SK-N-SH treated with all-trans-retinoic acid at 6 μM for 48 hours (cell line): Measurements from ENCODE around the gene KIF21A.

Experiments used
- ATAC-seq: fragments of 200-7000 bp; cut with Tn5 transposase; 3 replicates; pipeline ENCODE4 v1.9.1; 2020; ENCODE audit warnings: mild to moderate bottlenecking, moderate library complexity
- ARNTL ChIP-seq: fragments of 450-650 bp; formaldehyde crosslinking; IDR thresholded peaks from 2 replicates; pipeline ENCODE4 v1.5.0; 2020; ENCODE audit warnings: low read depth, mild to moderate bottlenecking, moderate library complexity, borderline replicate concordance
- BACH2 ChIP-seq: fragments of 250-450 bp; sonication (Bioruptor Pico); IDR thresholded peaks from 2 replicates; pipeline ENCODE4 v1.9.0; 2021; ENCODE audit warnings: mild to moderate bottlenecking, borderline replicate concordance
- CSDC2 ChIP-seq: fragments of 250-450 bp; sonication (Bioruptor Pico); IDR thresholded peaks from 2 replicates; pipeline ENCODE4 v1.5.0; 2020; ENCODE audit warnings: mild to moderate bottlenecking, moderate library complexity
- ESRRG ChIP-seq: fragments of 250-450 bp; sonication (Bioruptor Pico); IDR thresholded peaks from 2 replicates; pipeline ENCODE4 v1.6.1; 2021; ENCODE audit warnings: mild to moderate bottlenecking
- GLIS3 ChIP-seq: fragments of 250-450 bp; sonication (Bioruptor Pico); IDR thresholded peaks from 2 replicates; pipeline ENCODE4 v1.5.0; 2020; ENCODE audit warnings: mild to moderate bottlenecking, moderate library complexity
- OSR1 ChIP-seq: fragments of 250-450 bp; sonication (Bioruptor Pico); IDR thresholded peaks from 2 replicates; pipeline ENCODE4 v1.8.0; 2022; ENCODE audit warnings: moderate library complexity, mild to moderate bottlenecking, inconsistent platforms
- PPARA ChIP-seq: fragments of 250-450 bp; sonication (Bioruptor Pico); IDR thresholded peaks from 2 replicates; pipeline ENCODE4 v1.5.0; 2020; ENCODE audit warnings: mild to moderate bottlenecking, borderline replicate concordance
- RARB ChIP-seq: fragments of 250-450 bp; sonication (Bioruptor Pico); IDR thresholded peaks from 2 replicates; pipeline ENCODE4 v1.8.0; 2021; ENCODE audit warnings: mild to moderate bottlenecking, moderate library complexity
- SNAI2 ChIP-seq: fragments of 250-450 bp; sonication (Bioruptor Pico); IDR thresholded peaks from 2 replicates; pipeline ENCODE4 v1.5.0; 2020; ENCODE audit warnings: mild to moderate bottlenecking, moderate library complexity
- TCF4 ChIP-seq: fragments of 250-450 bp; sonication (Bioruptor Pico); IDR thresholded peaks from 2 replicates; pipeline ENCODE4 v1.8.0; 2021; ENCODE audit warnings: mild to moderate bottlenecking, moderate library complexity, borderline replicate concordance
- TOX ChIP-seq: fragments of 250-450 bp; sonication (Bioruptor Pico); IDR thresholded peaks from 2 replicates; pipeline ENCODE4 v1.8.0; 2021; ENCODE audit warnings: mild to moderate bottlenecking, moderate library complexity, borderline replicate concordance
- ZC3H10 ChIP-seq: fragments of 250-450 bp; sonication (Bioruptor Pico); IDR thresholded peaks from 2 replicates; pipeline ENCODE4 v1.5.1; 2021; ENCODE audit warnings: mild to moderate bottlenecking, moderate library complexity
- ZFP3 ChIP-seq: fragments of 250-450 bp; sonication (Bioruptor Pico); IDR thresholded peaks from 2 replicates; pipeline ENCODE4 v1.5.0; 2020; ENCODE audit warnings: mild to moderate bottlenecking, moderate library complexity
- ZFP30 ChIP-seq: fragments of 450-650 bp; formaldehyde crosslinking; IDR thresholded peaks from 2 replicates; pipeline ENCODE4 v1.5.0; 2022; ENCODE audit warnings: mild to moderate bottlenecking, moderate library complexity
- ZNF565 ChIP-seq: fragments of 450-650 bp; formaldehyde crosslinking; conservative IDR thresholded peaks from 2 replicates; pipeline ENCODE4 v1.5.0; 2020; ENCODE audit warnings: low read depth, mild to moderate bottlenecking, moderate library complexity
- ZNF70 ChIP-seq: fragments of 450-650 bp; formaldehyde crosslinking; IDR thresholded peaks from 2 replicates; pipeline ENCODE4 v1.5.0; 2020; ENCODE audit warnings: mild to moderate bottlenecking, moderate library complexity
- ZNF8 ChIP-seq: fragments of 450-650 bp; formaldehyde crosslinking; IDR thresholded peaks from 2 replicates; pipeline ENCODE4 v1.5.0; 2020; ENCODE audit warnings: mild to moderate bottlenecking, moderate library complexity
- TF ChIP-seq, protein P1 (sequence below): fragments of 250-450 bp; sonication (Bioruptor Pico); IDR thresholded peaks from 2 replicates; pipeline ENCODE4 v1.5.1; 2020; ENCODE audit warnings: low read depth, mild to moderate bottlenecking, moderate library complexity
- TF ChIP-seq, protein P2 (sequence below): fragments of 250-450 bp; sonication (Bioruptor Pico); IDR thresholded peaks from 2 replicates; pipeline ENCODE4 v1.5.0; 2020; ENCODE audit warnings: mild to moderate bottlenecking, moderate library complexity
- TF ChIP-seq, protein P3 (sequence below): fragments of 250-450 bp; sonication (Bioruptor Pico); IDR thresholded peaks from 2 replicates; pipeline ENCODE4 v1.5.1; 2021; ENCODE audit warnings: mild to moderate bottlenecking, moderate library complexity
- TF ChIP-seq, protein P4 (sequence below): fragments of 250-450 bp; sonication (Bioruptor Pico); IDR thresholded peaks from 2 replicates; pipeline ENCODE4 v1.8.0; 2021; ENCODE audit warnings: low read depth, mild to moderate bottlenecking, moderate library complexity, borderline replicate concordance
- TF ChIP-seq, protein P5 (sequence below): fragments of 250-450 bp; sonication (Bioruptor Pico); IDR thresholded peaks from 2 replicates; pipeline ENCODE4 v1.8.0; 2020; ENCODE audit warnings: mild to moderate bottlenecking, moderate library complexity, borderline replicate concordance

KIF21A gene

DNA sequence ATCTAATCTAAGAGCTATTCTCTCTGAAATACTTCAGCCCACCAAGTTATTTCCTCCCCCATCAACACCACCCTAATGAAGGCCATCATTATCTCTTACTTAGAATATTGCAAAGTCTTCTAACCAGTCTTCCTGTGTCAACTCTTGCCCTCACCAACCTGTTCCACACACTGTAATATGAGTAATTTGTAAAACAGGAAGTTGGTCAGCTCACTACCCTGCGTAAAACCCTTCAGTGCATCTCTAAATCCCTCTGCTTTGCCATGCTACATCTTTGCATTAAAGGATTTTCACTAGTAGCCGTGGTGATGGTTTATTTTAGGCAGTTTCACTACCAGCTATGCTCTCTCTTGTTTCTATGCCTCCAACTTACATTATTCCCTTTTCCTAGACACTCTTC is 70.0 kb downstream of the KIF21A start (continued):
- TF ChIP-seq, protein P1, sequence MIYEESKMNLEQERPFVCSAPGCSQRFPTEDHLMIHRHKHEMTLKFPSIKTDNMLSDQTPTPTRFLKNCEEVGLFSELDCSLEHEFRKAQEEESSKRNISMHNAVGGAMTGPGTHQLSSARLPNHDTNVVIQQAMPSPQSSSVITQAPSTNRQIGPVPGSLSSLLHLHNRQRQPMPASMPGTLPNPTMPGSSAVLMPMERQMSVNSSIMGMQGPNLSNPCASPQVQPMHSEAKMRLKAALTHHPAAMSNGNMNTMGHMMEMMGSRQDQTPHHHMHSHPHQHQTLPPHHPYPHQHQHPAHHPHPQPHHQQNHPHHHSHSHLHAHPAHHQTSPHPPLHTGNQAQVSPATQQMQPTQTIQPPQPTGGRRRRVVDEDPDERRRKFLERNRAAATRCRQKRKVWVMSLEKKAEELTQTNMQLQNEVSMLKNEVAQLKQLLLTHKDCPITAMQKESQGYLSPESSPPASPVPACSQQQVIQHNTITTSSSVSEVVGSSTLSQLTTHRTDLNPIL = no peak
- no peak for TF ChIP-seq ARNTL (CRISPR knock-in tag)
- TF ChIP-seq, all 23 proteins: peak for 0

DNA sequence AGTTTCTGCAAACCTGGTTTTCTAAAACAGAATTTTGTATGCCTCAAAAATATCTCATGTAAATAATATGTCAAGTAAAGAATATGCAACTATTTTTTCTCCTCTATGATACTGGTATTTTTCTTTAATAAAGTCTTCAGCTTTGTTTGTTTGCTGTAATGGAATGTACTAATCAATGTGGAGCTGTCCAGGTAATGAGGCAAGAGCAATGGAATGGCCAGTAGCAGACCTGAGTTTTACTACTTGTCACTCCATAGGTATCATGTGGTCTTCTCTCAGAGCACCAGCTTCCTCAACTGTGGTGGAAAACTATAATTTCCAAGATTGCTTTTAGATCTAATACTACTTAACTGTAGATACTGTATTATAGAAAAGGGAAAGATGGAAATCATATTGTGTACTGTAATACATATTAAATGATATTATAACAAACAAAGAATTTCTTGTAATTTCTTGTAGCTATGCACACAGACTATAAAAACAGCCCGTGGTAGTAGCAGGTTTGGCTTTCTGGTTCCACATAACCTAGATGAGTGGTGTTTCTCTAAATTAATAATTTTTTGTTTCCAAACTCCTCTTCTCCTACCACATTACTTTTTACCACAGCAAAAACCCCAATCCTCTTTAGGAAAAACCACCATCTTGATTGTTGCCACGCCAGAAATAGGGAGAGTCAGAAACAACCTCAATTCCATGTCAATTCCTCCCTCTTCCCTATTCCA is 70.6 kb downstream of the KIF21A start:
- ATAC-seq = no peak
- TF ChIP-seq ZNF70 (CRISPR knock-in tag) = no peak
- no peak for TF ChIP-seq ZFP30 (CRISPR knock-in tag)
- TF ChIP-seq RARB (CRISPR knock-in tag) = no peak
- TF ChIP-seq OSR1 (CRISPR knock-in tag) = no peak
- TF ChIP-seq, protein P2, sequence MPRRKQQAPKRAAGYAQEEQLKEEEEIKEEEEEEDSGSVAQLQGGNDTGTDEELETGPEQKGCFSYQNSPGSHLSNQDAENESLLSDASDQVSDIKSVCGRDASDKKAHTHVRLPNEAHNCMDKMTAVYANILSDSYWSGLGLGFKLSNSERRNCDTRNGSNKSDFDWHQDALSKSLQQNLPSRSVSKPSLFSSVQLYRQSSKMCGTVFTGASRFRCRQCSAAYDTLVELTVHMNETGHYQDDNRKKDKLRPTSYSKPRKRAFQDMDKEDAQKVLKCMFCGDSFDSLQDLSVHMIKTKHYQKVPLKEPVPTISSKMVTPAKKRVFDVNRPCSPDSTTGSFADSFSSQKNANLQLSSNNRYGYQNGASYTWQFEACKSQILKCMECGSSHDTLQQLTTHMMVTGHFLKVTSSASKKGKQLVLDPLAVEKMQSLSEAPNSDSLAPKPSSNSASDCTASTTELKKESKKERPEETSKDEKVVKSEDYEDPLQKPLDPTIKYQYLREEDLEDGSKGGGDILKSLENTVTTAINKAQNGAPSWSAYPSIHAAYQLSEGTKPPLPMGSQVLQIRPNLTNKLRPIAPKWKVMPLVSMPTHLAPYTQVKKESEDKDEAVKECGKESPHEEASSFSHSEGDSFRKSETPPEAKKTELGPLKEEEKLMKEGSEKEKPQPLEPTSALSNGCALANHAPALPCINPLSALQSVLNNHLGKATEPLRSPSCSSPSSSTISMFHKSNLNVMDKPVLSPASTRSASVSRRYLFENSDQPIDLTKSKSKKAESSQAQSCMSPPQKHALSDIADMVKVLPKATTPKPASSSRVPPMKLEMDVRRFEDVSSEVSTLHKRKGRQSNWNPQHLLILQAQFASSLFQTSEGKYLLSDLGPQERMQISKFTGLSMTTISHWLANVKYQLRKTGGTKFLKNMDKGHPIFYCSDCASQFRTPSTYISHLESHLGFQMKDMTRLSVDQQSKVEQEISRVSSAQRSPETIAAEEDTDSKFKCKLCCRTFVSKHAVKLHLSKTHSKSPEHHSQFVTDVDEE (CRISPR knock-in tag) = no peak
- no peak for TF ChIP-seq TCF4 (CRISPR knock-in tag)
- TF ChIP-seq, protein P3, sequence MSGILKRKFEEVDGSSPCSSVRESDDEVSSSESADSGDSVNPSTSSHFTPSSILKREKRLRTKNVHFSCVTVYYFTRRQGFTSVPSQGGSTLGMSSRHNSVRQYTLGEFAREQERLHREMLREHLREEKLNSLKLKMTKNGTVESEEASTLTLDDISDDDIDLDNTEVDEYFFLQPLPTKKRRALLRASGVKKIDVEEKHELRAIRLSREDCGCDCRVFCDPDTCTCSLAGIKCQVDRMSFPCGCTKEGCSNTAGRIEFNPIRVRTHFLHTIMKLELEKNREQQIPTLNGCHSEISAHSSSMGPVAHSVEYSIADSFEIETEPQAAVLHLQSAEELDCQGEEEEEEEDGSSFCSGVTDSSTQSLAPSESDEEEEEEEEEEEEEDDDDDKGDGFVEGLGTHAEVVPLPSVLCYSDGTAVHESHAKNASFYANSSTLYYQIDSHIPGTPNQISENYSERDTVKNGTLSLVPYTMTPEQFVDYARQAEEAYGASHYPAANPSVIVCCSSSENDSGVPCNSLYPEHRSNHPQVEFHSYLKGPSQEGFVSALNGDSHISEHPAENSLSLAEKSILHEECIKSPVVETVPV (CRISPR knock-in tag) = no peak
- TF ChIP-seq, protein P4, sequence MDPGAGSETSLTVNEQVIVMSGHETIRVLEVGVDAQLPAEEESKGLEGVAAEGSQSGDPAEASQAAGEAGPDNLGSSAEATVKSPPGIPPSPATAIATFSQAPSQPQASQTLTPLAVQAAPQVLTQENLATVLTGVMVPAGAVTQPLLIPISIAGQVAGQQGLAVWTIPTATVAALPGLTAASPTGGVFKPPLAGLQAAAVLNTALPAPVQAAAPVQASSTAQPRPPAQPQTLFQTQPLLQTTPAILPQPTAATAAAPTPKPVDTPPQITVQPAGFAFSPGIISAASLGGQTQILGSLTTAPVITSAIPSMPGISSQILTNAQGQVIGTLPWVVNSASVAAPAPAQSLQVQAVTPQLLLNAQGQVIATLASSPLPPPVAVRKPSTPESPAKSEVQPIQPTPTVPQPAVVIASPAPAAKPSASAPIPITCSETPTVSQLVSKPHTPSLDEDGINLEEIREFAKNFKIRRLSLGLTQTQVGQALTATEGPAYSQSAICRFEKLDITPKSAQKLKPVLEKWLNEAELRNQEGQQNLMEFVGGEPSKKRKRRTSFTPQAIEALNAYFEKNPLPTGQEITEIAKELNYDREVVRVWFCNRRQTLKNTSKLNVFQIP (CRISPR knock-in tag) = no peak
- TF ChIP-seq, protein P5, sequence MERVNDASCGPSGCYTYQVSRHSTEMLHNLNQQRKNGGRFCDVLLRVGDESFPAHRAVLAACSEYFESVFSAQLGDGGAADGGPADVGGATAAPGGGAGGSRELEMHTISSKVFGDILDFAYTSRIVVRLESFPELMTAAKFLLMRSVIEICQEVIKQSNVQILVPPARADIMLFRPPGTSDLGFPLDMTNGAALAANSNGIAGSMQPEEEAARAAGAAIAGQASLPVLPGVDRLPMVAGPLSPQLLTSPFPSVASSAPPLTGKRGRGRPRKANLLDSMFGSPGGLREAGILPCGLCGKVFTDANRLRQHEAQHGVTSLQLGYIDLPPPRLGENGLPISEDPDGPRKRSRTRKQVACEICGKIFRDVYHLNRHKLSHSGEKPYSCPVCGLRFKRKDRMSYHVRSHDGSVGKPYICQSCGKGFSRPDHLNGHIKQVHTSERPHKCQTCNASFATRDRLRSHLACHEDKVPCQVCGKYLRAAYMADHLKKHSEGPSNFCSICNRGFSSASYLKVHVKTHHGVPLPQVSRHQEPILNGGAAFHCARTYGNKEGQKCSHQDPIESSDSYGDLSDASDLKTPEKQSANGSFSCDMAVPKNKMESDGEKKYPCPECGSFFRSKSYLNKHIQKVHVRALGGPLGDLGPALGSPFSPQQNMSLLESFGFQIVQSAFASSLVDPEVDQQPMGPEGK (CRISPR knock-in tag) = no peak
- no peak for TF ChIP-seq ARNTL (CRISPR knock-in tag)
- no peak for TF ChIP-seq ZFP3 (CRISPR knock-in tag)
- TF ChIP-seq ZNF8 (CRISPR knock-in tag) = no peak
- TF ChIP-seq ESRRG (CRISPR knock-in tag) = no peak
- TF ChIP-seq TOX (CRISPR knock-in tag) = no peak
- TF ChIP-seq SNAI2 (CRISPR knock-in tag) = no peak
- TF ChIP-seq PPARA (CRISPR knock-in tag) = no peak
- TF ChIP-seq GLIS3 (CRISPR knock-in tag) = no peak
- no peak for TF ChIP-seq CSDC2 (CRISPR knock-in tag)

DNA sequence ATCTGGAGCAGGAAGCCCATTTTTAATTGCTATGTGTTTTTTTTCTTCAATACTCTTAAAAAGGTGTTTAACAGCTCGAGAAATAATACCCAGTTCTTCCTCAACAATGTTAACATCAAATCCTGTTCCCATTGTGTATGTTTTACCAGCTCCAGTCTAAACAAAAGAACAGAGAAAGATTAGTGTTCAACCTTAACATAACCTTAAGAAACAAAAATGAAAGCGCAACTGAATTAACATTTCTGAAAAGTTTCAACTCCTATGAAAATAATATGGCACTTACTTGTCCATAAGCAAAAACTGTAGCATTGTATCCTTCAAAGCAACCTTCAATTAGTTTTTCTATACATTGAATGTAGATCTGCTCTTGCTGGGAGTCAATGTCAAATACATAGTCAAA is 73.2 kb downstream of the KIF21A start:
- no peak for TF ChIP-seq TCF4 (CRISPR knock-in tag)
- TF ChIP-seq BACH2 = no peak
- TF ChIP-seq, protein P4 (CRISPR knock-in tag) = no peak
- TF ChIP-seq, protein P5 (CRISPR knock-in tag) = no peak
- no peak for TF ChIP-seq PPARA (CRISPR knock-in tag)
- no peak for TF ChIP-seq ARNTL (CRISPR knock-in tag)
- TF ChIP-seq RARB (CRISPR knock-in tag) = no peak
- TF ChIP-seq, protein P1 = no peak
- TF ChIP-seq ZC3H10 = no peak
- TF ChIP-seq ZNF565 (CRISPR knock-in tag) = no peak
- no peak for TF ChIP-seq CSDC2 (CRISPR knock-in tag)
- TF ChIP-seq, all 23 proteins: peak for 0
- no peak for ATAC-seq
